GM10248 (cell line): Measurements from ENCODE around the gene CCT7.

Experiments used
- CTCF ChIA-PET: fragments of 300-600 bp; sonication (Branson Sonifier 250); formaldehyde crosslinking; extraction: SDS; loops from one replicate; lab custom pipeline; 2021; ENCODE audit warnings: antibody characterized with exemption; lab: Yijun Ruan, JAX
- POLR2A ChIA-PET: fragments of 350-650 bp; sonication (Branson Sonifier 250); formaldehyde crosslinking; extraction: SDS; loops from one replicate; lab custom pipeline; 2020; ENCODE audit warnings: antibody characterized with exemption; lab: Yijun Ruan, JAX
- DNase-seq: peaks from one replicate; pipeline ENCODE4 v3.0.0; 2012; ENCODE audit errors: extremely low spot score
- CTCF ChIP-seq: IDR thresholded peaks from 2 replicates; pipeline ENCODE4 v1.5.1; 2012; ENCODE audit warnings: mild to moderate bottlenecking, low read depth; ENCODE audit errors: extremely low read depth, missing control alignments, control extremely low read depth

CCT7 gene

GRCh38 chr2:73203055-73203681, 30.9 kb upstream of the CCT7 start:
- TF ChIP-seq CTCF: no peak
- no peak for DNase-seq
- POLR2A ChIA-PET: no interaction called here
- CTCF ChIA-PET: interaction anchor here (1.0 kb wide), 1 partner anchor 9 kb away, joined by 4 read pairs; no protein-coding TSS in a partner anchor

- no peak for TF ChIP-seq CTCF
- DNase-seq: no peak
- POLR2A ChIA-PET: no interaction called here
- CTCF ChIA-PET: interaction anchor here (1.2 kb wide), 1 partner anchor 29 kb away, joined by 5 read pairs; no protein-coding TSS in a partner anchor
Observed at GRCh38 chr2:73205611-73206010, 28.5 kb upstream of the CCT7 start.

- no peak for TF ChIP-seq CTCF
- ChIA-PET POLR2A (no interaction called here), CTCF (interaction anchor here (1.1 to 7.6 kb wide), 4 partner anchors 17 to 123 kb away, joined by 3 to 82 read pairs (median 5); no protein-coding TSS in a partner anchor)
- no peak for DNase-seq
Observed at GRCh38 chr2:73208258-73208657, 25.9 kb upstream of the CCT7 start.

GRCh38 chr2:73210019-73210418, 24.1 kb upstream of the CCT7 start:
- POLR2A ChIA-PET: interaction anchor here (0.8 kb wide), 1 partner anchor 23 kb away, joined by 3 read pairs; the partner anchor contains the start of gene PRADC1
- CTCF ChIA-PET: interaction anchor here (0.9 to 7.6 kb wide), 8 partner anchors 9 to 322 kb away, joined by 3 to 89 read pairs (median 4); partner anchors contain the start of genes CCT7, PRADC1 and SFXN5
- TF ChIP-seq CTCF: no peak
- DNase-seq: no peak

- ChIA-PET CTCF (interaction anchor here (0.9 to 7.6 kb wide), 7 partner anchors 10 to 323 kb away, joined by 3 to 89 read pairs (median 4); partner anchors contain the start of genes CCT7, PRADC1 and SFXN5), POLR2A (interaction anchor here (0.5 to 0.8 kb wide), 2 partner anchors 23 to 31 kb away, joined by 3 to 4 read pairs; partner anchors contain the start of gene PRADC1)
- TF ChIP-seq CTCF: no peak
- DNase-seq: no peak
Observed at GRCh38 chr2:73210696-73211095, 23.4 kb upstream of the CCT7 start.

DNA sequence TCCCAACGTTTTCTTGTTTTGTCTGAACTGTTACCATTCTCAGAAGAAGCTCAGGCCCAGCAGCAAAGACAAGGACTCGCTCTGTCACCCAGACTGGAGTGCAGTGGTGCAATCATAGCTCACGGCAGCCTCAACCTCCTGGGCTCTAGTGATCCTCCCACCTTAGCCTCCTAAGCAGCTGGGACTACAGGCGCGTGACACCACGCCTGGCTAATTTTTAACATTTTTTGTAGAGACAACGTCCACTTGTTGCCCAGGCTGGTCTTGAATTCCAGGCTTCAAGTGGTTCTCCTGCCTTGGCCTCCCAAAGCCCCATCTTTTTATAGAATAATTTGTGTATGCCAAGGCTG, 22.0 kb upstream of the CCT7 start:
- no peak for TF ChIP-seq CTCF
- no peak for DNase-seq
- POLR2A ChIA-PET: interaction anchor here (1.1 kb wide), 1 partner anchor 22 kb away, joined by 5 read pairs; the partner anchor contains the start of gene CCT7
- CTCF ChIA-PET: interaction anchor here (0.7 to 7.6 kb wide), 44 partner anchors 8 to 382 kb away, joined by 3 to 89 read pairs (median 5); partner anchors contain the start of genes CCT7, NOTO, PRADC1 and SFXN5
